GM11168 (cell line): ENCODE data around the gene RMND5B.
"Not testable (repeated sequence)": the region's sequence is repeated elsewhere in the genome, so short reads cannot be mapped to it uniquely, and the experiment has no call there.

Source experiments
- in situ Hi-C: fragments of 300-500 bp; cut with MboI; formaldehyde crosslinking; loops from one replicate; pipeline ENCODE4 v1.12.0; 2022; ENCODE audit warnings: low sequenced_read_pairs; ENCODE audit not compliant: unreplicated experiment

The RMND5B gene

GRCh38 chr5:178198151-178198550 lies 67.3 kb downstream of the RMND5B start:
- in situ Hi-C loops, result not testable (repeated sequence)

GRCh38 chr5:178198706-178199105 lies 67.9 kb downstream of the RMND5B start:
- in situ Hi-C loops, result no loop called here

GRCh38 chr5:178199581-178200434 lies 69.0 kb downstream of the RMND5B start:
- in situ Hi-C loops, result no loop called here
